GM21367 (cell line): ENCODE data around the gene DYNAP.

Experiments used
- ATAC-seq: cut with Tn5 transposase; IDR thresholded peaks from one replicate; pipeline ENCODE4 v1.9.1; 2021; ENCODE audit not compliant: unreplicated experiment

DYNAP gene

GRCh38 chr18:54630963-54631362, 39.9 kb downstream of the DYNAP start:
- ATAC-seq: no peak

GRCh38 chr18:54636217-54636616, 45.2 kb downstream of the DYNAP start:
- no peak for ATAC-seq

GRCh38 chr18:54641734-54642133, 50.7 kb downstream of the DYNAP start:
- no peak for ATAC-seq

GRCh38 chr18:54647176-54647575, 56.1 kb downstream of the DYNAP start:
- no peak for ATAC-seq
